Activated naive CD4-positive, alpha-beta T cell treated with Interleukin-2 at 50 U/mL for 16 hours (primary cell): ENCODE data around the gene ZNF646.

ENCODE experiments used
- DNase-seq: peaks from one replicate; pipeline ENCODE4 v3.0.0-alpha.2; 2020

Gene ZNF646

GRCh38 chr16:31110106-31111034 is 36.1 kb downstream of the ZNF646 start:
- no peak for DNase-seq

- no peak for DNase-seq
Observed at GRCh38 chr16:31111881-31112466, 37.8 kb downstream of the ZNF646 start.

- no peak for DNase-seq
Observed at GRCh38 chr16:31112711-31113110, 38.5 kb downstream of the ZNF646 start.

DNA sequence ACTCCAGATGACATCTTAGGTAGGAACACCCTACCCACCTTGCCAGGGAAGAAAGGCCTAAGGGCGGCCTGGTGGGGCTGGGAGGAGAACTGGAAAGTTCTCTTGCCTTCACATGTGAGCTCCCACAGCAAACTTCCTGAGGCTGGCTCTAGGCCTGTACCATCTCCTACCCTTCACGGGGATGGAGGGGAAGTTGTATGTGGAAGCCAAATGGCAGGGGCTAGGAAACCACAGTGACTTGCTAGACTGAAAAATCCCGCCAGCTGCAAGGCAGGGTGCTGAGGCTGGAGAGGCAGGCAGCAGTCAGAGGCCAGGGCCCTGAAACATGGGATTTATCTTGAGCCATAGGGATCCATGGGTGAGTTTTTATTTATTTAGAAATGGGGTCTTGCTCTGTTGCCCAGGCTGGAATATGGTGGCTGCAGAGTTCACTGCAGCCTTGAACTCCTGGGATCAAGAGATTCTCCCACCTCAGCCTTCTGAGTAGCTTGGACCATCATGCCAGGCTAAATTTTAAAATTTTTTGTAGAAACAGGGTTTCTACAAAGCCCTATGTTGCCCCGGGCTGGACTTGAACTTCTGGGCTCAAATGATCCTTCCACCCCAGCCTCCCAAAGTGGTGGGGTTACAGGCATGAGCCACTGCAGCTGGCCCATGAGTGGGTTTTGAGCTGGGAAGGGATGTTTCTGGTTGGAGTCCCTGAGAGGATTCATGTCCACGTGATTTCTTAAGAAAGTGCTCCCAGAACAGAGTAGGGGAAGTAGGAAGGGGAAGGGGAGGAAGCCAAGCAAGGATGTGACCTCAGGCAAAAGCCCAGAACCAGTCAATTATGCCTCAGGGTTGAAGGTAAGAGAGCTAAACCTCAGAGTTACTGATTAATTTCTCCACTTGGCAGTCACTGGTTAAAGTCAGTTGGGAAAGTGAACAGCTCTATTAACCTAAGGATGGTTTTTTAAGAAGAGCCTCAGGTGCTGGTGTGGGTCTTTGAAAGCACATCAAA is 39.2 kb downstream of the ZNF646 start:
- no peak for DNase-seq

- DNase-seq = no peak
Observed at GRCh38 chr16:31114468-31114867, 40.2 kb downstream of the ZNF646 start.

GRCh38 chr16:31117384-31118222 is 43.4 kb downstream of the ZNF646 start, which contains the start of gene KAT8:
Gene KAT8, plus strand, starts transcription at chr16:31117664. Its CDS starts 18 bp downstream, at chr16:31117682.
- DNase-seq = peak; percentile 98

- no peak for DNase-seq
Observed at GRCh38 chr16:31118223-31119155, 44.3 kb downstream of the ZNF646 start.

GRCh38 chr16:31120129-31120528 is 45.9 kb downstream of the ZNF646 start:
- no peak for DNase-seq

DNA sequence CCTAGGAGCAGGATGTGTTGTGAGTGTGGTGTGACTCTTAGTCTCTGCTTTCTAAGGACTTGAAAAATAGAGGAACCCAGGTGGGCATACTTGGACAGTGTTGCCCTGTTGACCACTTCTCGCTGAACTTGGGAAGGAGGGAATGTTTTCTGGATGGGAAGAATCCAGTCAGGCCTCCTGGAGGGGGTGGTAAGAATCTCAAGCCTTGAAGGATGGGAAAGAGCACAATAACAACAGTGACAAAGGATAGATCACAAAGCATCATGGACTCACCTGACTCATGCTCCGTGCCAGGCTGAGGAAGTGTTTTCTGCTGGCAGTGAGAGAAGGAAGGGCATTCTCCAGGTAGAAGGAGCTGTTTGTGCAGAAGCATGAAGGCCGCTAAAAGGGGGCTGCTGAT is 51.6 kb downstream of the ZNF646 start:
- no peak for DNase-seq

DNA sequence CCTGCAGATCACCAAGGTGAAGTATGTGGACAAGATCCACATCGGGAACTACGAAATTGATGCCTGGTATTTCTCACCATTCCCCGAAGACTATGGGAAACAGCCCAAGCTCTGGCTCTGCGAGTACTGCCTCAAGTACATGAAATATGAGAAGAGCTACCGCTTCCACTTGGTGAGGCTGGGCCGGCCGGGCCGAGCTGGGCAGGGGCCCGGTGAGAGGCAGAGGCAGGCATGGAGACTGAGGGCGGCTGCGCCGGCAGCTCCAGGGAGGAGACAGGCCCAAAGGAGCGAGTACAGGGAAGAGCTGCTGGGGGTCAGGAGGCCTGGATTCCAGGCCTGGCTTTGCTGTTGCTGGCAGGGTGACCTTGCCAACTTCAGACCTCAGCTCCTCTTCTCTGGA is 53.0 kb downstream of the ZNF646 start:
- DNase-seq = no peak

DNA sequence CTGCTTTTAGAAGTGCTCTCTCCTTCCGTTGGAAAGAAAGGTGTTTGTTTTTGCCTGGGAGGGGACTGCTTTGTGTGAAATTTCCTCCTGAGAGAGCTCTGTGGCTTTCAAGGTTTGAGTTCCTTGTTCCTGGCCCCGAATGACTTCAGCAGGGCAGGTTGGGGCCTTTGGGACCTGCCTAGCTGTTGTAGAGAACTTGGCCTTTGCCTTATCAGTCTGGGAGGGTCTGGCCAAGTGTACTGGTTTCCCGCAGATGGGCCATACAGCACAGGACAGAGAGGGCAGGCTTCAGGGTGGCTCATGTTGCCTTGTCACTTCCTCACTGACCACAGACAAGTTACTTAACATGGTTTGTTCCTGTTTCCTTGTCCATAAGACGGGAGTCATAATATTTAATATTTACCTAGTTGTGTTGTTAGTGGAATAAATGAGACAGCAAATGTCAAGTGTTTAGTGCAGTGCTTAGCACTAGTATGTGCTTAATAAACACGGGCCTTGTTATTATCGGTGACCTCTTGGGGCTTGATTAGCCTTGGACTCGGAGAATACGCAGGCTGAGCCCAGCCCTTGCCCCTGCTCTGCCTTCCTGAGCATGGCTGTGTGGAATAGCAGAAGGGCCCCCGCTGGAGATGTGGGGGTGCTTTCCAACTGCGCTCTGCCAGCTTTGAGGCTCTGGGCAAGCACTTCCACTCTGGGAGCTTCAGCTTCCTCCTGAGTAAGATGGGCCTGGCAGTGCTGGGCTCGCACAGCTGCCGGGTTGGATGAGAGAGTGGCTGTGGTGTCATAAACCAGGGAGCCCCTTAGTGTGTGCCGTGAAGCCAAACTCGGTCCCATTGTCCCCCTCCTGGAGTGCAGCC is 54.7 kb downstream of the ZNF646 start:
- DNase-seq = no peak

DNA sequence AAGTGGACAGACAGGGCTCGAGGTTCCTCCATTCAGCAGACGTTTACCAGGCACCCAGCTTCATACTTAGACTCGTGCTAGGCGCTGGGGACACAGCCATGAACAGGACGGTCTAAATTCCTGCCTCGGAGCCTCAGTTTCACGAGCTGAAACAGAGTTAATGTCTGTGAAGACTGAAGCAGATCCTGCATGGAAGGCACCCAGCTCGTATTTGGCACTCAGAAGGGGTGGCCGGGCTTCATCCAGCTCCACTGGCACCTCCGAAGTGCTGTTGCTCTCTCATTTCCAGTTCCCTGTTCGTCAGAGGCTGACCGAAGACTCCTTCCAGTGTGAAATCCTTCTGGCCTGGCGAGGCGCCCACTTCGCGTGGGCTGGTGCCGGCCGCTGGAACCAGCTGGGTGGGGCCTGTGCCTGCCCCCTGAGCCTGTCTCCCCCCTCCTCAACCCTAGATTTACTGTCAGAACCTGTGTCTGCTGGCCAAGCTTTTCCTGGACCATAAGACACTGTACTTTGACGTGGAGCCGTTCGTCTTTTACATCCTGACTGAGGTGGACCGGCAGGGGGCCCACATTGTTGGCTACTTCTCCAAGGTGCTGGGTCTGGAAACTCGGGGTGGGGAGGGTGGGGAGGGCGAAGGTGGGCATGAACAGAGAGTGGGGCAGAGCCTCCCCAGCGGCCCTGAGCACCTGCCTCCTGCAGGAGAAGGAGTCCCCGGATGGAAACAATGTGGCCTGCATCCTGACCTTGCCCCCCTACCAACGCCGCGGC is 55.5 kb downstream of the ZNF646 start:
- no peak for DNase-seq

GRCh38 chr16:31130336-31130891 is 56.2 kb downstream of the ZNF646 start:
- no peak for DNase-seq

DNA sequence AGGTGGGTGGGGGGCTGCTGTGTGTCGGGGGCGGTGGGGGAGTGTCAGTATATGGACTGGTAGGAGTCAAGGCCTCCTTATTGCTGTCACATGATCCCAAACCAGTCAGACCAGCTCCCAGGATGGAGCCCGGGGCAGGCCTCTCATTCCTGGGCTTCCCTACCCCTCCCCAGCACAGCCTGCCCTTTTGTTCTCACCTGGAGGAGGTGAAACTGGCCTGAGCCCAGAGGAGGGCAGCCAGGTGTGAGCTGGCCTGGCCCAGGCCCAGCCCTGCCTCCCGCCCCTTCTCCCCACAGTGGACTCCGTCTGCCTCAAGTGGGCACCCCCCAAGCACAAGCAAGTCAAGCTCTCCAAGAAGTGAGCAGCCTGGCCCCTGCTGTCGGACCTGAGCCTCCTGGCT is 56.7 kb downstream of the ZNF646 start:
- no peak for DNase-seq

DNA sequence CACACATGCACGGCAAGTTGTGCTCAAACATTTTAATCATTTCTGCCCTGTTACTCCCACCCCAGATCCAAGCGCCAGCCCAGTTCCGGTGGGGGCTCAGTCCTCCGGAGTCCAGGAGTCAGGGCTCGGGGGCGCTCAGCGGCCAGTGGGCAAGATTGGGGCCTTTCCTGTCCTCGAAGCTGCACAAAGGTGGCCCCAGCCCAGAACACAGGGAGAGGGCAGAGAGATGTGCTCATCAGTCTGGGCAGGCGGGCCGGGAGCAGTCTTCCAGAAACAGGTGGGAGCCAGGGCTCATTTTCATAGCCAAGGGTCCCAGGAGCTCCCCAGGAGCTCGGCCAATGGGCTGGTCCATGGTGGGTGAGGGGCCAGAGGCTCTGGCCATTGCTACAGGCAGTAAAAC is 57.2 kb downstream of the ZNF646 start:
- no peak for DNase-seq

DNA sequence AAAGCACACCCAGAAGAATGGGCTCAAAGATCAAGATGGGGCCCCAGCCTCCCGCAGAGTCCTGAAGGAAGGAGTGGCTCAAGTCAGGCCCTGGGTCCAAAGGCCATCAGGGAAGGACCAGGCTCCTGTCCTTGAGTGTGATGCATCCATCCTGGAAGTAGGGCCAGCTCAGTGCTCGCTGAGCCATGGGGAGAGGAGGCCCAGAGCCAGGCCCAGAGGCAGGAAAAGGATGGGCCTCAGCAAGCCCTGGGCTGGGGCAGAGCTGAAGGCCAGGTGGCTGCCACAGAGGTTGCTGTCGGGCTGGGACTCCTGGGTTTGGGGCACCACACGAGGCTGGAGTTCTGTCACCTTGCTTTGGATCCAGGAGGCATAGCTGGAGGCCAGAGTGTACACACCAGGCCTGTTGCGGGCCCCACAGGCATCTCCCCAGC is 57.6 kb downstream of the ZNF646 start:
- no peak for DNase-seq

GRCh38 chr16:31132303-31132979 is 58.2 kb downstream of the ZNF646 start:
- DNase-seq = no peak

GRCh38 chr16:31133046-31133501 is 58.9 kb downstream of the ZNF646 start:
- DNase-seq = no peak
